IMR-90 (cell line): Measurements from ENCODE around the gene MIER2. TPM values are rescaled to one million over a fixed set of nuclear protein-coding genes. Genes with fewer than 3 reads are reported as not detected.

Experiments used
- ATAC-seq: fragments of 200-7000 bp; cut with Tn5 transposase; 2 replicates; pipeline ENCODE4 v1.9.1; 2020; ENCODE audit warnings: low read depth, mild to moderate bottlenecking, moderate library complexity
- BruUV-seq: library from RNA; stranded (reverse); fragments of 400-500 nt; replicated peaks from 2 replicates; lab custom pipeline; 2021; lab: Mats Ljungman, UMichigan
- CTCF ChIA-PET: fragments of 300-600 bp; formaldehyde crosslinking; extraction: SDS; loops from one replicate; lab custom pipeline; 2021; ENCODE audit warnings: antibody characterized with exemption; lab: Yijun Ruan, JAX
- POLR2A ChIA-PET: fragments of 300-600 bp; sonication (Branson Sonifier 250); formaldehyde crosslinking; loops from one replicate; lab custom pipeline; 2022; ENCODE audit warnings: antibody characterized with exemption; ENCODE audit not compliant: unreplicated experiment; lab: Charles Lee
- DNase-seq: peaks from one replicate; pipeline ENCODE4 v3.0.0; 2013
- H2AFZ ChIP-seq: replicated peaks from 2 replicates; pipeline ENCODE3; 2013; ENCODE audit warnings: low read length, mild to moderate bottlenecking; ENCODE audit not compliant: poor library complexity
- H2AK5ac ChIP-seq: 2 replicates; pipeline ENCODE4 v1.6.1; 2013; ENCODE audit warnings: low read depth, low read length, inconsistent platforms
- H2AK9ac ChIP-seq: replicated peaks from 2 replicates; pipeline ENCODE3; 2013; ENCODE audit warnings: mild to moderate bottlenecking, low read depth, low read length, moderate library complexity; ENCODE audit not compliant: poor library complexity
- H2BK120ac ChIP-seq: 2 replicates; pipeline ENCODE4 v1.6.1; 2013; ENCODE audit warnings: low read depth, low read length, inconsistent platforms
- H2BK15ac ChIP-seq: 3 replicates; pipeline ENCODE4 v1.6.1; 2013; ENCODE audit warnings: low read depth, low read length, inconsistent platforms
- H2BK20ac ChIP-seq: 2 replicates; pipeline ENCODE4 v1.6.1; 2013; ENCODE audit warnings: low read depth, mild to moderate bottlenecking, inconsistent platforms, low read length, moderate library complexity
- H2BK5ac ChIP-seq: 2 replicates; pipeline ENCODE4 v1.6.1; 2013; ENCODE audit warnings: mild to moderate bottlenecking, low read depth, low read length, inconsistent platforms; ENCODE audit not compliant: poor library complexity, severe bottlenecking
- H3K14ac ChIP-seq: replicated peaks from 2 replicates; pipeline ENCODE4 v1.6.1; 2013; ENCODE audit warnings: low read depth, low read length, inconsistent platforms
- H3K18ac ChIP-seq: 2 replicates; pipeline ENCODE4 v1.6.1; 2013; ENCODE audit warnings: low read depth, low read length, control low read depth
- H3K23ac ChIP-seq: 2 replicates; pipeline ENCODE4 v1.6.1; 2013; ENCODE audit warnings: low read depth, low read length, inconsistent platforms
- H3K27ac ChIP-seq: 2 replicates; pipeline ENCODE4 v1.5.1; 2013; ENCODE audit warnings: mild to moderate bottlenecking, control low read depth, low read length; ENCODE audit not compliant: insufficient read depth
- H3K27me3 ChIP-seq: 2 replicates; pipeline ENCODE4 v1.6.1; 2013; ENCODE audit warnings: low read length; ENCODE audit not compliant: control insufficient read depth, insufficient read depth
- H3K36me3 ChIP-seq: 2 replicates; pipeline ENCODE4 v1.6.1; 2013; ENCODE audit warnings: low read length, mixed read lengths; ENCODE audit not compliant: control insufficient read depth, insufficient read depth
- H3K4ac ChIP-seq: 2 replicates; pipeline ENCODE4 v1.6.1; 2013; ENCODE audit warnings: low read depth, low read length, inconsistent platforms
- H3K4me1 ChIP-seq: 2 replicates; pipeline ENCODE4 v1.6.1; 2013; ENCODE audit warnings: low read length, mixed read lengths; ENCODE audit not compliant: control insufficient read depth, insufficient read depth
- H3K4me2 ChIP-seq: 2 replicates; pipeline ENCODE4 v1.6.1; 2013; ENCODE audit warnings: low read depth, mild to moderate bottlenecking, control low read depth, low read length, moderate library complexity
- H3K4me3 ChIP-seq: 2 replicates; pipeline ENCODE4 v1.5.1; 2013; ENCODE audit warnings: low read depth, mild to moderate bottlenecking, control low read depth, low read length, moderate library complexity; ENCODE audit not compliant: insufficient read depth
- H3K56ac ChIP-seq: 2 replicates; pipeline ENCODE4 v1.6.1; 2013; ENCODE audit warnings: low read length, inconsistent platforms; ENCODE audit not compliant: insufficient read depth; ENCODE audit errors: extremely low read depth
- H3K79me1 ChIP-seq, 2 experiments: 2 replicates each; pipeline ENCODE4 v1.6.1; 2013; ENCODE audit warnings: low read length in 2 of 2, inconsistent platforms in 1 of 2, low read depth in 1 of 2
- H3K9ac ChIP-seq: 2 replicates; pipeline ENCODE4 v1.6.1; 2013; ENCODE audit warnings: low read depth, low read length, control low read depth
- H3K9me1 ChIP-seq: 2 replicates; pipeline ENCODE4 v1.6.1; 2013; ENCODE audit warnings: low read length, inconsistent platforms; ENCODE audit not compliant: insufficient read depth
- H3K9me3 ChIP-seq: 2 replicates; pipeline ENCODE4 v1.6.1; 2013; ENCODE audit warnings: low read length; ENCODE audit not compliant: control insufficient read depth, insufficient read depth
- H4K20me1 ChIP-seq: 2 replicates; pipeline ENCODE4 v1.6.1; 2013; ENCODE audit warnings: low read length, inconsistent platforms; ENCODE audit not compliant: insufficient read depth
- H4K5ac ChIP-seq: 2 replicates; pipeline ENCODE4 v1.6.1; 2013; ENCODE audit warnings: mild to moderate bottlenecking, low read depth, low read length, control low read depth
- H4K8ac ChIP-seq, 2 experiments: 2 replicates each; pipeline ENCODE4 v1.6.1; 2013; ENCODE audit warnings: low read depth in 2 of 2, low read length in 2 of 2, control low read depth in 1 of 2, inconsistent platforms in 1 of 2
- H4K91ac ChIP-seq: 2 replicates; pipeline ENCODE4 v1.6.1; 2013; ENCODE audit warnings: low read depth, low read length, inconsistent platforms; ENCODE audit not compliant: insufficient read depth
- CHD1 ChIP-seq: IDR thresholded peaks from 2 replicates; pipeline ENCODE4 v1.6.1; 2012; ENCODE audit warnings: low read depth, low read length, improper control_type of control experiment
- NFE2L2 ChIP-seq: fragments of 150-350 bp; IDR thresholded peaks from 2 replicates; pipeline ENCODE4 v1.6.1; 2016; ENCODE audit warnings: low read depth, mild to moderate bottlenecking, low read length
- RAD21 ChIP-seq: IDR thresholded peaks from 2 replicates; pipeline ENCODE4 v1.6.1; 2012; ENCODE audit warnings: low read length, improper control_type of control experiment
- RCOR1 ChIP-seq: IDR thresholded peaks from 2 replicates; pipeline ENCODE4 v1.6.1; 2012; ENCODE audit warnings: mild to moderate bottlenecking, low read length, improper control_type of control experiment; ENCODE audit not compliant: insufficient replicate concordance
- SMC3 ChIP-seq: fragments of 150-350 bp; IDR thresholded peaks from 2 replicates; pipeline ENCODE4 v1.6.1; 2016; ENCODE audit warnings: low read depth, mild to moderate bottlenecking, antibody characterized with exemption, low read length, moderate library complexity
- WGBS, 2 experiments: methylation state at CpG; one replicate each; pipeline versions ENCODE4 v1.1.5 to v1.1.7; 2013; ENCODE audit warnings: missing lambda C conversion rate in 2 of 2; ENCODE audit not compliant: insufficient read length in 1 of 2; ENCODE audit errors: extremely low coverage in 2 of 2; 5-methylcytosine and 5-hydroxymethylcytosine counted together
- dilution Hi-C: fragments of 300-500 bp; cut with HindIII; formaldehyde crosslinking; loops from one replicate; pipeline ENCODE4 v1.14.3; 2018; ENCODE audit warnings: low sequenced_read_pairs; ENCODE audit not compliant: unreplicated experiment
- in situ Hi-C: fragments of 300-500 bp; cut with MboI; formaldehyde crosslinking; loops from 3 replicates; pipeline ENCODE4 v1.14.3; 2019; ENCODE audit warnings: low sequenced_read_pairs, inconsistent platforms, mixed read lengths
- intact Hi-C: fragments of 100-400 bp; cut with micrococcal nuclease; formaldehyde crosslinking; loops from 2 replicates; pipeline ENCODE4 v1.10.0; 2022
- polyA plus RNA-seq, 3 experiments: library from polyadenylated mRNA; depleted of rRNA; stranded (reverse); fragments of >200 nt; gene quantifications; 2 replicates each; pipeline ENCODE4 v1.2.3, GENCODE V29; 2012; ENCODE audit warnings: low replicate concordance in 1 of 3
- total RNA-seq: library from RNA; depleted of rRNA; stranded (reverse); fragments of >200 nt; gene quantifications from 2 replicates; pipeline ENCODE4 v1.2.3, GENCODE V29; 2012
- TF ChIP-seq, protein P1 (sequence below): fragments of 150-350 bp; IDR thresholded peaks from 2 replicates; pipeline ENCODE4 v1.6.1; 2017; ENCODE audit warnings: mild to moderate bottlenecking, antibody characterized with exemption, low read length, low read depth

Gene MIER2
- total and polyA plus RNA-seq, 2 of the 4 experiments (the other 2 are of a cell fraction), result 28.0 to 28.4 TPM

DNA sequence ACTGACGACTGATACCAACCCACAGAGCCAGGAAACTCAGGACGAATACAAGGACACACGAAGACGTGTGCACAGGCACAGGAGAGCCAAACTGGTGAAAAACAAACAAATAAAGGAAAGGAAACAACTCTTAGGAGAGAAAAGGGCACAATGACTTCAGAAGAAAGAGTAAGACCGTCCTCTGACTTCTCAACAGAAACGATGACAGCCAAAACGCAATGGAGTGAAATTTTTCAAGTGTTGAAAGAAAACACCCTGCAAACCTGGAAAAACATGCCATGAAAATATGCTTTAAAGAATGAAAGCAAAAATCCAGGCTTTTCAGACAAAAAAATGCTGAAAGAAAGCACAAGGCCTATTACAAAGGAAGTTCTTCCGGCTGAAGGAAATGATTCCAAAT is 28.8 kb downstream of the MIER2 start:
- Histone ChIP-seq H2BK5ac (no peak overlapping the region), H3K36me3 (peaks cover 53% of the 10 kb centered on the region), H3K4ac (no peak overlapping the region), H2BK15ac (no peak overlapping the region), H4K20me1 (peaks cover 50% of the 10 kb centered on the region), H4K91ac (no peak overlapping the region), H2AK5ac (no peak overlapping the region), H3K18ac (no peak overlapping the region), H3K27me3 (no peaks in the 10 kb centered on the region), H4K5ac (no peak overlapping the region), H2BK120ac (no peak overlapping the region), H3K4me2 (no peak overlapping the region), H3K9me1 (no peaks in the 10 kb centered on the region; the same call in 1 of the 2 replicates), H3K4me3 (no peak overlapping the region), H3K9me3 (peaks cover 6% of the 10 kb centered on the region; the same call in 1 of the 2 replicates), H3K14ac (no peak overlapping the region), H3K79me1 (peaks cover 18 to 52% of the 10 kb centered on the region in 2 experiments), H3K9ac (no peak overlapping the region), H2AK9ac (no peak overlapping the region), H3K23ac (no peak overlapping the region), H3K56ac (no peak overlapping the region), H2BK20ac (no peak overlapping the region), H4K8ac (no peak overlapping the region), H2AFZ (no peak overlapping the region), H3K4me1 (no peaks in the 10 kb centered on the region), H3K27ac (no peak overlapping the region)
- TF ChIP-seq SMC3, result no peak
- TF ChIP-seq NFE2L2, result no peak
- TF ChIP-seq RAD21, result no peak
- TF ChIP-seq, protein P1, sequence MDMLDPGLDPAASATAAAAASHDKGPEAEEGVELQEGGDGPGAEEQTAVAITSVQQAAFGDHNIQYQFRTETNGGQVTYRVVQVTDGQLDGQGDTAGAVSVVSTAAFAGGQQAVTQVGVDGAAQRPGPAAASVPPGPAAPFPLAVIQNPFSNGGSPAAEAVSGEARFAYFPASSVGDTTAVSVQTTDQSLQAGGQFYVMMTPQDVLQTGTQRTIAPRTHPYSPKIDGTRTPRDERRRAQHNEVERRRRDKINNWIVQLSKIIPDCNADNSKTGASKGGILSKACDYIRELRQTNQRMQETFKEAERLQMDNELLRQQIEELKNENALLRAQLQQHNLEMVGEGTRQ, result no peak
- no peak for TF ChIP-seq CHD1
- no peak for TF ChIP-seq RCOR1
- ATAC-seq (no peak), DNase-seq (no peak)
- intact Hi-C loops, result no loop called here
- ChIA-PET CTCF (no interaction called here), POLR2A (no interaction called here)
- no TSS peak for BruUV-seq
- WGBS, 2 experiments, result no CpG with 5 or more reads among the region's 8 CpGs
- in situ Hi-C loops, result no loop called here
- dilution Hi-C loops, result no loop called here
